Neural cell (in vitro differentiated cells): ENCODE measurements around the gene BAIAP2L1. TPM values are rescaled to one million over a fixed set of nuclear protein-coding genes. Genes with fewer than 3 reads are reported as not detected.

Source experiments
- H2AFZ ChIP-seq: fragments of 200-600, 300-800 bp; sonication (generic), shearing (Covaris generic); 2 replicates; pipeline ENCODE4 v1.6.0; 2014; ENCODE audit warnings: low read depth, mild to moderate bottlenecking, antibody characterized with exemption, low read length, moderate library complexity
- H3F3A ChIP-seq: fragments of 200-600 bp; shearing (Covaris generic); 2 replicates; pipeline ENCODE4 v1.6.1; 2016; ENCODE audit warnings: mild to moderate bottlenecking, moderate library complexity, mixed read lengths, antibody characterized with exemption, low read length; ENCODE audit not compliant: insufficient read depth, poor library complexity, severe bottlenecking
- H3K27ac ChIP-seq: fragments of 200-600, 300-800 bp; sonication (generic), shearing (Covaris generic); 2 replicates; pipeline ENCODE4 v1.5.1; 2014; ENCODE audit warnings: mild to moderate bottlenecking, low read length, moderate library complexity
- H3K27me3 ChIP-seq: fragments of 300-800, 200-600 bp; sonication (generic), shearing (Covaris generic); 2 replicates; pipeline ENCODE4 v1.6.0; 2014; ENCODE audit warnings: mild to moderate bottlenecking, low read depth, low read length, moderate library complexity; ENCODE audit not compliant: insufficient read depth
- H3K36me3 ChIP-seq: fragments of 300-800, 200-600 bp; sonication (generic), shearing (Covaris generic); 2 replicates; pipeline ENCODE4 v1.5.1; 2014; ENCODE audit warnings: mild to moderate bottlenecking, antibody characterized with exemption, low read length, moderate library complexity; ENCODE audit not compliant: insufficient read depth
- H3K4me2 ChIP-seq: fragments of 300-800, 200-600 bp; sonication (generic), shearing (Covaris generic); 2 replicates; pipeline ENCODE4 v1.6.0; 2014; ENCODE audit warnings: mild to moderate bottlenecking, low read length
- H3K4me3 ChIP-seq: fragments of 300-800, 200-600 bp; sonication (generic), shearing (Covaris generic); 2 replicates; pipeline ENCODE4 v1.5.1; 2014; ENCODE audit warnings: mild to moderate bottlenecking, low read length, moderate library complexity
- H3K79me2 ChIP-seq: fragments of 200-600 bp; shearing (Covaris generic); replicated peaks from 2 replicates; pipeline ENCODE4 v1.6.0; 2014; ENCODE audit warnings: mild to moderate bottlenecking, low read length, moderate library complexity; ENCODE audit not compliant: insufficient read depth
- H3K9ac ChIP-seq: fragments of 300-800, 200-600 bp; sonication (generic), shearing (Covaris generic); 2 replicates; pipeline ENCODE4 v1.6.1; 2016; ENCODE audit warnings: mild to moderate bottlenecking, low read length, mixed read lengths
- H3K9me2 ChIP-seq: fragments of 200-600 bp; shearing (Covaris generic); 2 replicates; pipeline ENCODE4 v1.6.1; 2016; ENCODE audit warnings: mild to moderate bottlenecking, low read length, mixed read lengths; ENCODE audit not compliant: insufficient read depth
- H3K9me3 ChIP-seq: fragments of 200-600, 300-800 bp; sonication (generic), shearing (Covaris generic); 2 replicates; pipeline ENCODE4 v1.6.1; 2016; ENCODE audit warnings: mild to moderate bottlenecking, mixed run types, low read length, moderate library complexity, mixed read lengths
- H4K20me1 ChIP-seq: fragments of 200-600 bp; shearing (Covaris generic); 2 replicates; pipeline ENCODE4 v1.6.1; 2016; ENCODE audit warnings: mild to moderate bottlenecking, mixed run types; ENCODE audit not compliant: insufficient read depth
- CTCF ChIP-seq: fragments of 450-650 bp; IDR thresholded peaks from 2 replicates; pipeline ENCODE4 v1.5.1; 2014; ENCODE audit warnings: antibody characterized with exemption, mild to moderate bottlenecking, moderate library complexity; ENCODE audit not compliant: poor library complexity, severe bottlenecking
- EP300 ChIP-seq: fragments of 450-650 bp; conservative IDR thresholded peaks from 2 replicates; pipeline ENCODE4 v1.6.1; 2014; ENCODE audit warnings: antibody characterized with exemption, mild to moderate bottlenecking, moderate library complexity; ENCODE audit not compliant: poor library complexity, severe bottlenecking
- EZH2 ChIP-seq: fragments of 200-600, 300-800 bp; shearing (Covaris generic), sonication (generic); IDR thresholded peaks from 2 replicates; pipeline ENCODE4 v1.6.1; 2014; ENCODE audit warnings: antibody characterized with exemption, low read length, borderline replicate concordance, mild to moderate bottlenecking; ENCODE audit not compliant: insufficient read depth, poor library complexity, severe bottlenecking
- MXI1 ChIP-seq: fragments of 450-650 bp; conservative IDR thresholded peaks from 2 replicates; pipeline ENCODE4 v1.6.1; 2014; ENCODE audit warnings: antibody characterized with exemption, mild to moderate bottlenecking; ENCODE audit not compliant: poor library complexity, severe bottlenecking
- POLR2AphosphoS5 ChIP-seq: IDR thresholded peaks from 2 replicates; pipeline ENCODE4 v1.6.1; 2012
- RAD21 ChIP-seq: fragments of 450-650 bp; conservative IDR thresholded peaks from 2 replicates; pipeline ENCODE4 v1.6.1; 2014; ENCODE audit warnings: antibody characterized with exemption, mild to moderate bottlenecking, moderate library complexity
- REST ChIP-seq: IDR thresholded peaks from 2 replicates; pipeline ENCODE4 v1.6.1; 2012; ENCODE audit warnings: borderline replicate concordance
- SMC3 ChIP-seq: fragments of 450-650 bp; conservative IDR thresholded peaks from 2 replicates; pipeline ENCODE4 v1.6.1; 2014; ENCODE audit warnings: antibody characterized with exemption, mild to moderate bottlenecking, moderate library complexity; ENCODE audit not compliant: poor library complexity
- TAF1 ChIP-seq: IDR thresholded peaks from 2 replicates; pipeline ENCODE4 v1.6.1; 2012; ENCODE audit warnings: low read depth
- polyA plus RNA-seq: library from polyadenylated mRNA; depleted of rRNA; stranded (reverse); fragments of >200 nt; gene quantifications from 2 replicates; pipeline ENCODE4 v1.2.3, GENCODE V29; 2014

The BAIAP2L1 gene
- polyA plus RNA-seq, 1 donor from 2014 or later, result not detected

- Histone ChIP-seq H3K27me3 (no peaks in the 10 kb centered on the region), H3K27ac (no peak overlapping the region), H3K9me2 (no peaks in the 10 kb centered on the region), H3K4me2 (no peak overlapping the region), H3F3A (no peaks in the 10 kb centered on the region), H2AFZ (no peak overlapping the region), H3K4me3 (no peak overlapping the region), H3K79me2 (no peaks in the 10 kb centered on the region), H3K9me3 (no peaks in the 10 kb centered on the region), H4K20me1 (no peaks in the 10 kb centered on the region), H3K9ac (no peak overlapping the region), H3K36me3 (no peaks in the 10 kb centered on the region)
- TF ChIP-seq SMC3 (no peak), MXI1 (no peak), RAD21 (no peak), EP300 (no peak), REST (no peak), EZH2 (no peak), TAF1 (no peak), POLR2AphosphoS5 (no peak), CTCF (no peak)
Observed at GRCh38 chr7:98309566-98309965, 91.3 kb downstream of the BAIAP2L1 start.

- no peaks in the 10 kb centered on the region for H3K9me2 ChIP-seq
- no peak overlapping the region for H3K4me2 ChIP-seq
- no peaks in the 10 kb centered on the region for H3K79me2 ChIP-seq
- TF ChIP-seq RAD21, result no peak
- no peak for TF ChIP-seq REST
- H2AFZ ChIP-seq, result no peak overlapping the region
- H4K20me1 ChIP-seq, result no peaks in the 10 kb centered on the region
- no peak overlapping the region for H3K9ac ChIP-seq
- no peaks in the 10 kb centered on the region for H3K36me3 ChIP-seq
- no peak overlapping the region for H3K4me3 ChIP-seq
- H3K27me3 ChIP-seq, result no peaks in the 10 kb centered on the region
- no peak overlapping the region for H3K27ac ChIP-seq
- no peaks in the 10 kb centered on the region for H3K9me3 ChIP-seq
- no peaks in the 10 kb centered on the region for H3F3A ChIP-seq
Observed at GRCh38 chr7:98307971-98308466, 92.9 kb downstream of the BAIAP2L1 start.
